ENCODE measurements around the gene RPIA.

- no peak for TF ChIP-seq CTCF (IDR thresholded peaks at IDR 0.05)
- no peak for TF ChIP-seq POLR2A (IDR thresholded peaks at IDR 0.05)
Measured at GRCh38 chr2:88707003-88707402, 15.5 kb downstream of the RPIA start.
